GM19240 (cell line): Measurements from ENCODE around the gene NRIP1.
"Not testable (repeated sequence)": the region's sequence is repeated elsewhere in the genome, so short reads cannot be mapped to it uniquely, and the experiment has no call there.

ENCODE experiments used
- DNase-seq: peaks from one replicate; pipeline ENCODE4 v3.0.0; 2011; ENCODE audit warnings: low spot score; ENCODE audit not compliant: insufficient read length

Gene NRIP1

GRCh38 chr21:15039607-15040299, 25.0 kb downstream of the NRIP1 start:
- DNase-seq = no peak

DNA sequence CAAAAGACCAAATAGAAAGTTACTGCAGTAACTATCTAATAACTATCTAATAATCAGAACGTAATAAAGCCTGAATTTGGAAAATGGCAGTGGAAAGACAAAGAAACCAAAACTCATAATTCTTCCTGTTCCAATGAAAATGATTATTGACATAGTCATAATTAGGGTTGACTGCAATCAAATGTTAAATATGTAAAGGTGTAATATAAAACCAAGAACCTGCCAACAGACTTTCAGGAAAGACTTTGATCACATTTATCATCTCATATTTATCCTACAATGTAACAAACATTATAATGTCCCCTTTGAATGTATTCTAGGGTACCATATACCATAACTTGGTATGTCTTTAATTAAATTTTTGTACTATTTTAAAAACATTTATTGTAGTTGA, 26.9 kb downstream of the NRIP1 start:
- DNase-seq = no peak

DNA sequence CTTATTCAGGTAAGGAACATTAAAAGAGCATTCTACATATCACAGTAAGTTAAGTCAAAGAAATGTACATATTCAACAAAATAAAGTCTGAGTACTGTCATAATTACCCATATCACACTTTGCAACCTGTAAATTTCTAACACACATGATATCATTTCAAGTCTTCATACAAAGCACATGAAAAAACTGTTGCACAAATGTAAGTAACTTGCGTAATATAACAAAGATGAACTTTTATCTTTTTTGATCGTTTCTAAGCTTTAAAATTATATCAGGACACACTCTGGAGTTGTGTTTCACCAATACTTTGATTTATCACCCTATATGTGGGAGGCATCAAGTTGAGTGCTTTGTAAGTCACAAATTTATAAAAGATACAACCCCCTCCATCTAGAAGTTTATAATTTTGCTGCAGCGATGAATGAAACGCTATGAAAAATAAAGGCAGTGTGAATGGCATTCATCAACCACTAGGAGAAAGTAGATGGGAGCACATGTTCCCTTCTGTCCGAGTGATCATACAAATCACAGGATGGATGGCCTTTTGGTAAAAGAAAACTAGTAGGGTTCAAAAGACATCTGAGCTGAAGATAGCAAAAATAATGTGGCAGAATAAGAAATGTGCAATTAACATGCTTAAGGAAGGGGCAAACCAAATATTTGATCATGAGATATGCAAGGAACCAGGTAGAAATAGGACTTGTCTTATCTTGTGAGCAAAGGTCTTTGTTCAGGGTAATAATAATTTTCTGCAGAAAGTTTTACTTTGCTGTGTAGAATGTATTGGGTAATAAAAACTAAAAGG, 27.5 kb downstream of the NRIP1 start:
- DNase-seq = no peak

DNA sequence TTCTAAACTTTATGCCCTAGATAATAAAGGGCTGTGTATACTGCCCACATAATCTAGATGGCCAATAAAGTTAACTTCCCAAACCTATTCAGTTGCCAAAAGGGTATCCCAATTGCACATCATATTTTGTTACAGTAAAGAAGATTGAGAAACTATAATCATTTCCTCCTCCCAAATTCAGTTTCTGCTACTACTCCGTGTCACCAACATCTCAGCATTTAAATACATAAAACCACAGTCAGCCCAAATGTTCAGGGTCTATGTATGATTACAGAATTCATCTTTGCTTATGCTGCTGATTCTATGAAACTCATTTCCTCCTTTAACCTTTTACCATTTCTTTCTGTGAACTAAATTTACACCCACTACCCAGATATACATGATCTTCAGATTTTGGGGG, 28.6 kb downstream of the NRIP1 start:
- DNase-seq = no peak

- no peak for DNase-seq
Measured at GRCh38 chr21:15034126-15034853, 30.5 kb downstream of the NRIP1 start.

DNA sequence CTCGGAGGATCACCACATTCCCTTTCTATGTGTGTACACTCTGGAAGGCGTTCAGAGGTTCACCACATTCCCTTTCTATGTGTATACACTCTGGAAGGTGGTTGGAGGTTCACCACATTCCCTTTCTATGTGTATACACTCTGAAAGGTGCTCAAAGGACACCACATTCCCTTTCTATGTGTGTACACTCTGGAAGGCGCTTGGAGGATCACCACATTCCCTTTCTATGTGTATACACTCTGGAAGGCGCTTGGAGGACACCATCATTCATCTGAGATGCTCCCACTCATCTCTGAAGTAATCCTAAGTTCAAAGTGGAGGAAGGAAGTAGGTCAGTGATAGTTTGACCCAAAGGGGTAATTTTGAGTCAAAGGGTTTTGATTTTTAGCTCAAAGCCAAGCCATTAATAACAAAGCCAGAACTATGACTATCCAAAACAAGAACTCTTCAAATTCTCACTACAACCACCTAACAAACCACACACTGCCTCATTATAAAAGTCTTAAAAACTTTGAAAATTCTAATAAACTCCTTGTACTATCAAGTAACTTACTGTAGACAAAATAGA, 32.9 kb downstream of the NRIP1 start:
- no peak for DNase-seq

DNA sequence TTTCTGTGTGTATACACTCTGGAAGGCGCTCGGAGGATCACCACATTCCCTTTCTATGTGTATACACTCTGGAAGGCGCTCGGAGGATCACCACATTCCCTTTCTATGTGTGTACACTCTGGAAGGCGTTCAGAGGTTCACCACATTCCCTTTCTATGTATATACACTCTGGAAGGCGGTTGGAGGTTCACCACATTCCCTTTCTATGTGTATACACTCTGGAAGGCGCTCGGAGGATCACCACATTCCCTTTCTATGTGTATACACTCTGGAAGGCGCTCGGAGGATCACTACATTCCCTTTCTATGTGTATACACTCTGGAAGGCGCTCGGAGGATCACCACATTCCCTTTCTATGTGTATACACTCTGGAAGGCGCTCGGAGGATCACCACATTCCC, 33.4 kb downstream of the NRIP1 start:
- not testable (repeated sequence) for DNase-seq

- not testable (repeated sequence) for DNase-seq
Measured at GRCh38 chr21:15030861-15031260, 33.9 kb downstream of the NRIP1 start.

- DNase-seq = no peak
Measured at GRCh38 chr21:15029077-15029476, 35.7 kb downstream of the NRIP1 start.

DNA sequence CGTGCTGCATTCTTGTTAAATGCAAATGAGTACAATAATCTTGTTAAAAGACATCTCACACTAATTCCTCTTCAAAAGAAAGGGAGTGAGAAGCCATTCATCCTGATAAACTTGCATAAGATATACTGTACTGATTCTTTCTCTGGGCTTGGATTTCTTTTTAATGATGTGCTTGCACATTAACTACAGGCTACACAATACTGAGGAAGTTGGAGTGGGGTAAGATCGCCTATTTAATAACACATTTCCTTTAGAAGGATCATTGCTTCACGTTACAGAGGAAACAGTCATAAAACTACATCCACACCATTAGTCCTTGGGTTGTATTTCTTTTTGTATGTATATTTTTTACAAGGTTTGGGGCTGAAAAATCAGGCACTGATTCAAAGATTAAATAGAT, 36.6 kb downstream of the NRIP1 start:
- no peak for DNase-seq

- no peak for DNase-seq
Measured at GRCh38 chr21:15027056-15027455, 37.7 kb downstream of the NRIP1 start.

DNA sequence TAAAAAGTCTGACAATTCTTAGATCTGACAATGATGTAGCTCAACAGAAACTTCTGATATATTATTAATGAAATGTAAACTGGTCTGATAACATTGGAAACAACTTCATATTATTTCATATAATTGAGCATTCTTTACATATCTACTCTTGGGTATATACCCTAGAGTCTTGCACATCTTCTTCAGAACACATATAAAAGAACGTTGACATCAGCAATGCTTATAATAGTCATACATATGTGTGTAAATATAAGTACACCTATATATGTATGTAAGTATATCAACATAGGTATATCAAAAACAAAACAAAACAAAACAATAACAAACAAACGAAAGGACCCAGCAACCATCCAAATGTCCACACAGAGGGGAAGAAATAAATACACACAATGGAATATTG, 38.4 kb downstream of the NRIP1 start:
- no peak for DNase-seq

- no peak for DNase-seq
Measured at GRCh38 chr21:15023776-15024175, 41.0 kb downstream of the NRIP1 start.

DNA sequence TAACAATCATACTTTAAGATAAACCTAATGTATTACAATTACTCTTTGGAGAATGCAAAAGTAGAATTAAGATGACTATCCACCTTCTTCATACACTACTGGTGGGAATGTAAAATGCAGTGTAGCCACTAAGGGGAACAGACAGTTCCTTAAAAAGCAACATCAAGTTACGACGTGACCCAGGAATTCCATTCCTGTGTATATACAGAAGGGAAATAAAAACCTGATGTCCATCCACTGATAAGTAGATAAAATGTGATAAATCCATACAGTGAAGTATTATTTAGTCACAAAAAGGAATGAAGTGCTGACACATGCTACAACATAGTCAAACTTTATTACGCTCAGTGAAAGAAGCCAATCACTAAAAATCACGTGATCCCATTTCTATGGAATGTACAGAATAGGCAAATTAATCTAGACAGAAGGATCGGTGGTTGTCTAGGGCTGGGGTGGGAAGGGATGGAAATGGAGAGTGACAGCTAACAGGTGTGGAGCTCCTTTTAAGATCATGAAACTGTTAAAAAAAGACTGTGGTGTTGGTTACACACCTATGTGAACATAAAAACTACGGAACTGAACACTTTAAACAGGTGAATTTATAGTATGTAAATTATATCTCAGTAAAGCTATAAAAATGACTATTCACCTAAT, 42.1 kb downstream of the NRIP1 start:
- no peak for DNase-seq

- no peak for DNase-seq
Measured at GRCh38 chr21:15020797-15021196, 44.0 kb downstream of the NRIP1 start.

GRCh38 chr21:15018382-15018781, 46.4 kb downstream of the NRIP1 start:
- no peak for DNase-seq

DNA sequence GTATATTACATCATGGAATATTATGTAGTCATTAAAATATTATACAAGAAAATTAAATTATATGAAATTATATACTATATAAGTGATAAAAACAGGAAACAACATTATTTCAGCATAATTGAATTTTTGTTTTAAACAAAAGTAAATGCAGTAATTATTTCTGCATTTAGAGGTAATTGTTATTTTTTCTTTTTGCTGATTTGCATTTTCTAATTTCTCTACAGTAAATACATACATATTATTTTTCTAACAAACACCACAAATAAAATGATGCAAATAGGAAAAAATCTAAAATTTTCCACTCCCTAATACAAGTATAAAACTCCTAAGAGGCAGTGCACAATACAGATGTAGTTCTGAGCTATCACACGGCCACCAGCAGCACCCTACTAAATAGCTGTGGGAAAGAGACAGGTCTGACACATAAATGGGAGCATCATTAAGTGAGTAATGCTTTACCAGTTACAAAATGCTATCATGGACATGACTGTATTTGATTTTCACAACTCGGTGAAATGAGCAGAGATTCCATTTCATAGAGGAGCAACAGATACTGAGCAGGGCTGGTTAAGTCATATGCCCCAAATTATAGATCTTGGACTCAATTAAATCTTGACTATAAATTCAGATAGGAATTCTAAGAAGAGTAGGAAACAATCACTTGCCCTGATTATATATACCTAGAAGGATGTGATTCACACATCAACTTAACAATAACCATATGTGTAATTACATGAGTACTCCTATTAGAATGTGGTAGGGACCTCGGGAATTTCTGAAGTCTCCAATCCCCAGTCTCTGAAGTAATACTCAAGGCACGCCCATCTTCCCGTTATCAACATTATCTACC, 49.0 kb downstream of the NRIP1 start:
- no peak for DNase-seq

GRCh38 chr21:15014221-15014620, 50.6 kb downstream of the NRIP1 start:
- no peak for DNase-seq

- no peak for DNase-seq
Measured at GRCh38 chr21:15011967-15012366, 52.8 kb downstream of the NRIP1 start.

DNA sequence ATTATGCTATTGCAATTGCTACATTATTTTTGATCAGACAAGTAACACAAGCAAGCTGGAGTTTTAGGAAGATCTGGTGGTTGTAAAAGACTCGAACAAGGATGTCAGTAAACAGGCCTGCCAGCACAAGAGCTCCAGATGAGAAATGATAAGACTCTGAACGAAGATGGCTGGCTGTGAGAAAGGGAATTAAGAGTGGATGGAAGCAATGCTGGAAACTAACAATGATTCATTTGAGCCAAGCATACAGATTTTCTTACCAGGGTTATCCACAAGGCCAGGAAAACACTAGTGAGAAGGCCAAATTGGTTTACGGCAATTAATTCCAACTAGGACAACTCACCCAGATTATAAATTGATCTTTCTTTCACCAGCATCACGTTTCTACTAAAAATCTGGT, 54.2 kb downstream of the NRIP1 start:
- no peak for DNase-seq
